Right lobe of liver (tissue), 6 donors: ENCODE measurements around the gene UBN1. TPM values are rescaled to one million over a fixed set of nuclear protein-coding genes. Genes with fewer than 3 reads are reported as not detected.

Source experiments
- ATAC-seq, 4 donors: fragments of 200-7000 bp; cut with Tn5 transposase; one replicate each; pipeline ENCODE4 v1.9.1; 2020; ENCODE audit warnings: mild to moderate bottlenecking in 4 of 4, moderate library complexity in 4 of 4
- DNase-seq, 3 donors: peaks; one replicate each; pipeline ENCODE4 v3.0.0-alpha.2; 2020
- H3K27ac ChIP-seq, 3 donors: fragments of 200-600 bp; one replicate each; pipeline ENCODE4 v1.8.0; 2022
- H3K27me3 ChIP-seq, 2 donors: fragments of 200-600 bp; one replicate each; pipeline ENCODE4 v1.8.0; 2022
- H3K36me3 ChIP-seq, 4 donors: fragments of 200-600 bp; sonication (generic) in 1 of 4; one replicate each; pipeline versions ENCODE4 v1.5.1 to v1.8.0; 2017 to 2022; ENCODE audit warnings: control low read depth in 1 of 4
- H3K4me1 ChIP-seq, 4 donors: fragments of 200-600 bp; sonication (generic) in 1 of 4; one replicate each; pipeline versions ENCODE4 v1.5.1 to v1.8.0; 2017 to 2022; ENCODE audit warnings: control low read depth in 1 of 4
- H3K4me3 ChIP-seq, 3 donors: fragments of 200-600 bp; one replicate each; pipeline ENCODE4 v1.8.0; 2022
- H3K9me3 ChIP-seq, 4 donors: fragments of 200-600 bp; sonication (generic) in 1 of 4; one replicate each; pipeline versions ENCODE4 v1.5.1 to v1.8.0; 2017 to 2022; ENCODE audit warnings: control low read depth in 1 of 4
- CTCF ChIP-seq, 4 donors: fragments of 200-600 bp in 3 of 4; fragments of 450-650 bp in 1 of 4; IDR thresholded peaks; one replicate each; pipeline versions ENCODE4 v1.5.1 to v1.8.0; 2016 to 2022; ENCODE audit warnings: antibody characterized with exemption in 4 of 4, mild to moderate bottlenecking in 2 of 4
- POLR2A ChIP-seq: fragments of 450-650 bp; IDR thresholded peaks from one replicate; pipeline ENCODE4 v1.6.1; 2017; ENCODE audit warnings: antibody characterized with exemption, mild to moderate bottlenecking
- WGBS: methylation state at CpG from one replicate; pipeline ENCODE4 v1.1.6; 2018; ENCODE audit warnings: low coverage, low lambda C conversion rate; ENCODE audit not compliant: insufficient coverage; ENCODE audit errors: missing lambda C conversion rate; 5-methylcytosine and 5-hydroxymethylcytosine counted together
- intact Hi-C, 2 donors: fragments of 100-400 bp; cut with DNase I; formaldehyde crosslinking; loops; one replicate each; pipeline versions ENCODE4 v1.11.2 to v1.14.1; 2022
- total RNA-seq, 6 experiments: library from RNA; depleted of rRNA in 2 of 6; stranded (reverse); fragments of >200 nt in 2 of 6; fragmentation: NEBNext Ultra II Directional in 3 of 6; extraction: Animal tissue kit (Norgen Biotek cat#: 25700) in 3 of 6; gene quantifications; one replicate each; pipeline versions ENCODE4 v1.1.0 to v1.2.4, GENCODE V29; 2016 to 2023
- donor health status: DM: no; HTN: yes; CAD: no.
- donor health status: DM: no; HTN: no; CAD: no.
- donor health status: DM: no; HTN: no; CAD: no.
- donor health status: DM: no; HTN: yes; CAD: no.
- donor health status: DM: no; HTN: yes; CAD: no.

Gene UBN1
- total RNA-seq, 6 experiments from 2014 or later: 12.0 to 18.6 (median 16.2) TPM

GRCh38 chr16:4814542-4815173 is 32.6 kb upstream of the UBN1 start:
- H3K36me3 ChIP-seq: peaks cover 0 to 59% (median 18%) of the 10 kb centered on the region in 4 donors
- peak; percentile 35 to 85 (median 58) for ATAC-seq
- peaks cover 0 to 10% (median 0%) of the 10 kb centered on the region in 4 donors for H3K4me1 ChIP-seq
- TF ChIP-seq POLR2A: no peak
- TF ChIP-seq CTCF (IDR thresholded peaks at IDR 0.05): peak in 2 of 4 donors; percentile 6 to 19
- peak in 2 of 3 donors; percentile 63 to 67 for DNase-seq
- intact Hi-C loops: no loop called here
- no peaks in the 10 kb centered on the region for H3K27me3 ChIP-seq
- H3K9me3 ChIP-seq: no peaks in the 10 kb centered on the region
- H3K4me3 ChIP-seq: no peak overlapping the region
- WGBS: 19% methylated on average over 5 of the region's 16 CpGs
- no peak overlapping the region for H3K27ac ChIP-seq

- ATAC-seq: no peak
- peaks cover 0 to 4% (median 0%) of the 10 kb centered on the region in 4 donors for H3K4me1 ChIP-seq
- H3K9me3 ChIP-seq: no peaks in the 10 kb centered on the region
- TF ChIP-seq CTCF (IDR thresholded peaks at IDR 0.05) (no peak), POLR2A (no peak)
- WGBS: 93% methylated on average over 3 of the region's 6 CpGs
- intact Hi-C loops: no loop called here
- DNase-seq: no peak
- peaks cover 0 to 68% (median 28%) of the 10 kb centered on the region in 4 donors for H3K36me3 ChIP-seq
- H3K27me3 ChIP-seq: no peaks in the 10 kb centered on the region
- no peak overlapping the region for H3K4me3 ChIP-seq
- H3K27ac ChIP-seq: no peak overlapping the region
Observed at GRCh38 chr16:4820652-4821051, 26.6 kb upstream of the UBN1 start.

- Histone ChIP-seq H3K27ac (no peak overlapping the region), H3K36me3 (peaks cover 0 to 87% (median 40%) of the 10 kb centered on the region in 4 donors), H3K27me3 (no peaks in the 10 kb centered on the region), H3K4me1 (no peaks in the 10 kb centered on the region), H3K4me3 (no peak overlapping the region), H3K9me3 (no peaks in the 10 kb centered on the region)
- DNase-seq (no peak), ATAC-seq (no peak)
- intact Hi-C loops: no loop called here
- TF ChIP-seq CTCF (IDR thresholded peaks at IDR 0.05) (no peak), POLR2A (no peak)
- WGBS: 83% methylated on average over 7 of the region's 8 CpGs
Observed at GRCh38 chr16:4825196-4825595, 22.1 kb upstream of the UBN1 start.

GRCh38 chr16:4826526-4826925 is 20.8 kb upstream of the UBN1 start:
- H3K36me3 ChIP-seq: peaks cover 0 to 88% (median 41%) of the 10 kb centered on the region in 4 donors
- intact Hi-C loops: no loop called here
- ATAC-seq (no peak), DNase-seq (no peak)
- H3K4me3 ChIP-seq: no peak overlapping the region
- no peak overlapping the region for H3K27ac ChIP-seq
- no peaks in the 10 kb centered on the region for H3K4me1 ChIP-seq
- WGBS: 95% methylated on average over 3 of the region's 4 CpGs
- TF ChIP-seq POLR2A (no peak), CTCF (IDR thresholded peaks at IDR 0.05) (no peak)
- no peaks in the 10 kb centered on the region for H3K27me3 ChIP-seq
- H3K9me3 ChIP-seq: no peaks in the 10 kb centered on the region
